Pancreas (tissue), 10 donors: ENCODE results near the gene GTF3C1. TPM values are rescaled to one million over a fixed set of nuclear protein-coding genes. Genes with fewer than 3 reads are reported as not detected.
A peak's percentile ranks its signal among the peaks of the same experiment; 100 is the strongest.
"Not testable (repeated sequence)": the region's sequence is repeated elsewhere in the genome, so short reads cannot be mapped to it uniquely, and the experiment has no call there.

Experiments
- ATAC-seq, 4 donors: fragments of 200-7000 bp; cut with Tn5 transposase; one replicate each; pipeline versions ENCODE4 v1.8.0 to v1.9.1; 2020; ENCODE audit warnings: mild to moderate bottlenecking in 4 of 4, moderate library complexity in 4 of 4
- DNase-seq, 6 donors: peaks; one replicate each; pipeline ENCODE4 v3.0.0-alpha.2; 2020
- FAIRE-seq: peaks from 2 replicates; lab custom pipeline; 2012; peaks lifted over from hg19 to GRCh38; lab: Jason Lieb, UNC
- H3K27ac ChIP-seq, 4 donors: fragments of 200-600 bp; sonication (generic); 1 replicate in 3 of 4; 2 replicates in 1 of 4; pipeline versions ENCODE4 v1.5.0 to v1.8.0; 2020
- H3K27me3 ChIP-seq, 4 donors: fragments of 200-600 bp; one replicate each; pipeline ENCODE4 v1.8.0; 2021
- H3K36me3 ChIP-seq, 3 donors: fragments of 200-600 bp; sonication (generic) in 1 of 3; one replicate each; pipeline versions ENCODE4 v1.5.0 to v1.8.0; 2020 to 2021
- H3K4me1 ChIP-seq, 3 donors: fragments of 200-600 bp; one replicate each; pipeline ENCODE4 v1.8.0; 2021
- H3K4me3 ChIP-seq, 4 donors: fragments of 200-600 bp; sonication (generic) in 2 of 4; one replicate each; pipeline versions ENCODE4 v1.5.0 to v1.8.0; 2020 to 2021
- H3K9me3 ChIP-seq, 4 donors: fragments of 200-600 bp; one replicate each; pipeline ENCODE4 v1.8.0; 2021
- WGBS, 2 donors: extraction: QIAGEN DNeasy Blood & Tissue Kit; methylation state at CpG; one replicate each; pipeline ENCODE4 v1.1.7; 2013; 5-methylcytosine and 5-hydroxymethylcytosine counted together
- intact Hi-C, 3 donors: fragments of 100-400 bp; cut with DNase I; formaldehyde crosslinking; loops; one replicate each; pipeline versions ENCODE4 v1.11.1 to v1.14.2; 2022
- polyA plus RNA-seq, 2 donors: library from polyadenylated mRNA; stranded (reverse); fragments of 200-250 nt; gene quantifications; one replicate each; pipeline ENCODE4 v1.2.3, GENCODE V29; 2013
- total RNA-seq, 6 donors: library from RNA; stranded (reverse); fragmentation: NEBNext Ultra II Directional in 4 of 6; extraction: Animal tissue kit (Norgen Biotek cat#: 25700) in 4 of 6; gene quantifications; one replicate each; pipeline versions ENCODE4 v1.2.1 to v1.2.4, GENCODE V29; 2021 to 2023
- TF ChIP-seq, protein P1 (sequence below), 4 donors: fragments of 200-600 bp; sonication (generic) in 3 of 4; IDR thresholded peaks; one replicate each; pipeline versions ENCODE4 v1.5.0 to v1.8.0; 2021; ENCODE audit warnings: antibody characterized with exemption in 4 of 4
- donor health status: healthy with polysubstance abuse.
- donor health status: DM: no; HTN: no; CAD: no; lungs with moderate emphysema.
- donor health status: DM: no; HTN: no; CAD: no.
- donor health status: control.
- donor health status: control.
- donor health status: Bipolar disorder and iron deficiency.
- donor health status: DM: yes; HTN: yes; CAD: no.
- donor health status: DM: no; HTN: no; CAD: no.
- donor health status: DM: no; HTN: no; CAD: no.
- donor health status: DM: yes; HTN: yes; CAD: no.

Gene GTF3C1
- total and polyA plus RNA-seq, 8 donors = 31.5 to 113 (median 43.8) TPM

DNA sequence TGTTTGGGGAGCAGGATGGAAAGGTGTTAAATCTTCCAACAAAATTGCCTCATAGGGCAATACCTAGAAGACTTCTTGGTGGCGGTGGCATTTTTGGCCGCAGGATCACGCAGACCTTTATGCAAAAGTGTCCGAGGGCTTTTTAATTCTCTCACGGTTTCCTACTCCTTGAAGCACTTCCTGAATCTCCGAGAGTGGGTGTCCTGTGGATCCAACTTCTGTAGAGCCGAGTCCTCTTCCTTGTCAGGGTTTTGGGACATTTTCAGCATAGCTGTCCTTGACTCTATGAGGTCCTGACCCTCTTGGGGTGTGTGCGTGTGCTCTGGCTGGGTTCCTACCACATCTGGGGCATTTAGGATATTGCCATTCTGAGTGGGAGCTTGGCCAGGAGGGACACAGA lies 116.1 kb downstream of the GTF3C1 start:
- WGBS, 2 donors = 61 to 64% methylated on average over 8 of the region's 8 CpGs
- Histone ChIP-seq H3K9me3 (no peaks in the 10 kb centered on the region), H3K36me3 (no peaks in the 10 kb centered on the region), H3K27ac (no peak overlapping the region), H3K27me3 (no peaks in the 10 kb centered on the region), H3K4me3 (no peak overlapping the region), H3K4me1 (no peaks in the 10 kb centered on the region)
- no peak for DNase-seq
- intact Hi-C loops = no loop called here
- no peak for ATAC-seq
- no peak for FAIRE-seq
- TF ChIP-seq, protein P1, sequence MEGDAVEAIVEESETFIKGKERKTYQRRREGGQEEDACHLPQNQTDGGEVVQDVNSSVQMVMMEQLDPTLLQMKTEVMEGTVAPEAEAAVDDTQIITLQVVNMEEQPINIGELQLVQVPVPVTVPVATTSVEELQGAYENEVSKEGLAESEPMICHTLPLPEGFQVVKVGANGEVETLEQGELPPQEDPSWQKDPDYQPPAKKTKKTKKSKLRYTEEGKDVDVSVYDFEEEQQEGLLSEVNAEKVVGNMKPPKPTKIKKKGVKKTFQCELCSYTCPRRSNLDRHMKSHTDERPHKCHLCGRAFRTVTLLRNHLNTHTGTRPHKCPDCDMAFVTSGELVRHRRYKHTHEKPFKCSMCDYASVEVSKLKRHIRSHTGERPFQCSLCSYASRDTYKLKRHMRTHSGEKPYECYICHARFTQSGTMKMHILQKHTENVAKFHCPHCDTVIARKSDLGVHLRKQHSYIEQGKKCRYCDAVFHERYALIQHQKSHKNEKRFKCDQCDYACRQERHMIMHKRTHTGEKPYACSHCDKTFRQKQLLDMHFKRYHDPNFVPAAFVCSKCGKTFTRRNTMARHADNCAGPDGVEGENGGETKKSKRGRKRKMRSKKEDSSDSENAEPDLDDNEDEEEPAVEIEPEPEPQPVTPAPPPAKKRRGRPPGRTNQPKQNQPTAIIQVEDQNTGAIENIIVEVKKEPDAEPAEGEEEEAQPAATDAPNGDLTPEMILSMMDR (IDR thresholded peaks at IDR 0.05) = no peak

DNA sequence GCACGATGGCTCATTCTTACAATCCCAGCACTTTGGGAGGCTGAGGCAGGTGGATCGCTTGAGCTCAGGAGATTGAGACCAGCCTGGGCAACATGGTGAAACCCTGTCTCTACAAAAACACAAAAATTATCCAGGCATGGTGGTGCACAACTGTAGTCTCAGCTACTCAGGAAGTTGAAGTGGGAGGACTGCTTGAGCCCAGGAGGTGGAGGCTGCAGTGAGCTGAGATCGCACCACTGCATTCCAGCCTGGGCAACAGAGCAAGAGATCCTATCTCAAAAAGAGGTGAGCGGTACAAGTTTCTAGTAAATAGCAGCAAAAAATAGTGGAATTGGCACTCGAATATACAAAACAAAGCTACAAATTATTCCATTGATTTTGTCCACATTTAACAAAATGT lies 116.5 kb downstream of the GTF3C1 start:
- H3K9me3 ChIP-seq = not testable (repeated sequence)

DNA sequence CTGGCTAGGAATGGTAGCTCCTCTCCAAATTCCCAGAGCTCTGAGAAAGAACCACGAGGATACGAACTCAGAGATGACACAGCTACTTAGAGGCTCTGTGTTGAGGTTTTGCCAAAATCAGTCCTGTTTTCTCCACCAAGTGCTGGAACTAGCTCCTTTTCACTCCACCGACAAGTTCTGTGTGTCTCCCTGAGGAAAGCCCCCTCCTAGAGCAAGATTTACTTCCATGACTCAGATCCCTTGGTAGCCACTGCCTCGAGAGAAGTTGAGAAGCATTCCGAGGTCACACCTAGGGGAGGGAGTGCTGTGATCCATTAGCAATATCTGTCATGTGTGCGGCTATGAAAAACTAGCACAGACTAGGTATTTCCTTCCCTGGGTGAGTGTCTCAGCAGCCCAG lies 117.2 kb downstream of the GTF3C1 start:
- DNase-seq = no peak
- no peak for FAIRE-seq
- Histone ChIP-seq H3K27me3 (no peaks in the 10 kb centered on the region), H3K9me3 (no peaks in the 10 kb centered on the region), H3K36me3 (no peaks in the 10 kb centered on the region), H3K27ac (no peak overlapping the region), H3K4me3 (no peak overlapping the region), H3K4me1 (no peaks in the 10 kb centered on the region)
- ATAC-seq = no peak
- 25 to 41% methylated on average over 6 of the region's 6 CpGs for WGBS, 2 donors
- TF ChIP-seq, protein P1 (IDR thresholded peaks at IDR 0.05) = no peak
- intact Hi-C loops = no loop called here

More for the DNA sequence above, 116.5 kb downstream of the GTF3C1 start:
- H3K27ac ChIP-seq, H3K36me3 ChIP-seq, intact Hi-C loops, FAIRE-seq, H3K4me1 ChIP-seq, ATAC-seq, H3K27me3 ChIP-seq, H3K4me3 ChIP-seq: not testable (repeated sequence)
- WGBS, 2 donors = 55 to 78% methylated on average over 5 of the region's 5 CpGs
- DNase-seq = peak in 1 of 6 donors; percentile 11

DNA sequence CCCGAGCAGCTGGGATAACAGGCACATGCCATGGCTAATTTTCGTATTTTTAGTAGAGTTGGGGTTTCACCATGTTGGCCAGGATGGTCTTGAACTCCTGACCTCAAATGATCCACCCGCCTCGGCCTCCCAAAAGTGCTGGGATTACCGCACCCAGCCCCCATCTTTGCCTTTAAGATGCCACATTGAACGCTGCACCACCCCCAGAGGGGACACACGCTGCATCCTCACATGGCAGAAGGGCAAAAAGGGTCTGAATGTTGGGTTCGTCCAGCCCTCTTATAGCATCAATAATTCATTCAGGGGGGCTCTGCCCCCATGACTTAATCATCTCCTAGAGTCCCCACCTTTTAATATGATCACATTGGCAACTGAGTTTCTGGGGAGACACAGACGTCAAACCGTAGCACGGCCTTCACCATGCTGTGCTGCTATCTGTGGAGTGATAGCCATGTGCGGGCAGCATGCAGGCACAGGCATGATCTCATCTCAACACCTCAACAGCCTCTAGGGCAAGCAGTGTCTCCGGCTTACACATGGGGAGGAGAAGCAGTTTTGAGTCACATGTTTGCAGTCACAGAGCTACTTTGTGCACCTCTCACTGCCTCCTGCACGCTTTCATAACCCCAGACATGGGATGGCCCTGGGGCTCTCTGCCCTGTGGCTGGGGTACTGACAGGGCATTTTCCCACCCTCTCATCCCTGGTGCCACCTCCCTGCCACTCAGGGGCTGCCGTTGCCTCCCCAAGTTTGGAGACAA lies 117.8 kb downstream of the GTF3C1 start:
- DNase-seq (peak in 1 of 6 donors; percentile 25), FAIRE-seq (no peak), ATAC-seq (no peak)
- Histone ChIP-seq H3K36me3 (no peaks in the 10 kb centered on the region), H3K27ac (no peak overlapping the region), H3K27me3 (no peaks in the 10 kb centered on the region), H3K9me3 (no peaks in the 10 kb centered on the region), H3K4me1 (no peaks in the 10 kb centered on the region), H3K4me3 (no peak overlapping the region)
- TF ChIP-seq, protein P1 (IDR thresholded peaks at IDR 0.05) = no peak
- intact Hi-C loops = no loop called here
- WGBS, 2 donors = 55 to 62% methylated on average over 15 of the region's 15 CpGs

DNA sequence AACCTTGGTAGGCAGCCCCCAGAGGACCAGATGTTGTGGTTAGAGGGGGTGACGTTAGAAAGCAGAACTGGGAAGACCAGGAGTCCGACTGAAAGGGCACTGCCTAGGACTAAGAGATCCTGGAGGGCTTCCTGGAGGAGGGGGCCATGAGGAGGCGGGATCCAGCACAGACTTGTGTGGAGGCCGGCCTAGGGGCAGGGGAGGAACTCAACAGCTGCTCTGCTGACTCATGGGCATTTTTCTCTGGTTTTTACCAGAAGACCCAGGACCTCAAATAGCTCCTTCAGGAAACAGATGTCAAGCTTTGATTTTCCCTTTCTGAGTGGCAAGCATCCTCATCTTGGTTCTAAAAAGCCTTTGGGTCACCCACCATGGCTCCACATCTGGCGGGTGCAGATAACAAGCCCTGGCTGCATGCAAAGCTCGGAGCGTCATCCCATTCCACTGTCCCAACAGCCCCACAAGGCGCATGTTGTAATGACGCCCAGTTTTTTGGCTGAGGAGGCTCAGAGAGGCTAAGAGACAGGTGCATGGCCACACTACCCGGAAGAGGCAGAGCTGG lies 118.7 kb downstream of the GTF3C1 start:
- H3K36me3 ChIP-seq = no peaks in the 10 kb centered on the region
- no peaks in the 10 kb centered on the region for H3K4me1 ChIP-seq
- WGBS, 2 donors = 56 to 65% methylated on average over 10 of the region's 10 CpGs
- DNase-seq (peak in 1 of 6 donors; percentile 13), ATAC-seq (no peak), FAIRE-seq (no peak)
- H3K27ac ChIP-seq = no peak overlapping the region
- intact Hi-C loops = no loop called here
- TF ChIP-seq, protein P1 (IDR thresholded peaks at IDR 0.05) = no peak
- H3K4me3 ChIP-seq = no peak overlapping the region
- H3K9me3 ChIP-seq = no peaks in the 10 kb centered on the region
- H3K27me3 ChIP-seq = no peaks in the 10 kb centered on the region
